Peyer's patch (tissue), 4 donors: ENCODE results near the gene RPL15. TPM values are rescaled to one million over a fixed set of nuclear protein-coding genes. Genes with fewer than 3 reads are reported as not detected.
"Not testable (repeated sequence)": the region's sequence is repeated elsewhere in the genome, so short reads cannot be mapped to it uniquely, and the experiment has no call there.

Source experiments
- DNase-seq, 3 donors: peaks; one replicate each; pipeline ENCODE4 v3.0.0-alpha.2; 2017 to 2019
- H3K27ac ChIP-seq, 4 donors: fragments of 200-600 bp; sonication (generic); one replicate each; pipeline ENCODE4 v1.5.1; 2016 to 2019
- H3K27me3 ChIP-seq, 2 donors: fragments of 200-600 bp; sonication (generic); one replicate each; pipeline ENCODE4 v1.5.1; 2019
- H3K36me3 ChIP-seq, 3 donors: fragments of 200-600 bp; sonication (generic); one replicate each; pipeline ENCODE4 v1.5.1; 2016 to 2019
- H3K4me1 ChIP-seq, 4 donors: fragments of 200-600 bp; sonication (generic); one replicate each; pipeline ENCODE4 v1.5.1; 2016 to 2019
- H3K4me3 ChIP-seq, 4 donors: fragments of 200-600 bp; sonication (generic); 1 replicate in 3 of 4; 2 replicates in 1 of 4; pipeline ENCODE4 v1.5.1; 2016 to 2019; ENCODE audit warnings: mild to moderate bottlenecking in 1 of 4
- H3K9me3 ChIP-seq, 4 donors: fragments of 200-600 bp; sonication (generic); one replicate each; pipeline ENCODE4 v1.5.1; 2016 to 2019; ENCODE audit warnings: mild to moderate bottlenecking in 1 of 4
- CTCF ChIP-seq, 6 experiments: fragments of 450-650 bp in 4 of 6; fragments of 200-600 bp in 2 of 6; sonication (generic) in 1 of 6; IDR thresholded peaks; one replicate each; pipeline ENCODE4 v1.5.1; 2017 to 2019; ENCODE audit warnings: antibody characterized with exemption in 6 of 6, mild to moderate bottlenecking in 3 of 6, moderate library complexity in 1 of 6
- POLR2A ChIP-seq, 2 donors: fragments of 450-650 bp; IDR thresholded peaks; one replicate each; pipeline ENCODE4 v1.5.1; 2017; ENCODE audit warnings: antibody characterized with exemption in 2 of 2, mild to moderate bottlenecking in 2 of 2, moderate library complexity in 2 of 2
- total RNA-seq, 4 donors: library from RNA; depleted of rRNA; stranded (reverse); fragments of >200 nt; gene quantifications; one replicate each; pipeline ENCODE4 v1.1.0, GENCODE V29; 2016

The RPL15 gene
- total RNA-seq, 4 donors from 2014 or later: 409 to 1,183 (median 647) TPM

GRCh38 chr3:23877329-23877980 is 39.5 kb upstream of the RPL15 start:
- H3K27me3 ChIP-seq: no peaks in the 10 kb centered on the region
- peaks cover 0 to 8% (median 0%) of the 10 kb centered on the region in 3 donors for H3K36me3 ChIP-seq
- H3K4me3 ChIP-seq: no peak overlapping the region
- no peaks in the 10 kb centered on the region for H3K4me1 ChIP-seq
- no peaks in the 10 kb centered on the region for H3K9me3 ChIP-seq
- TF ChIP-seq POLR2A (IDR thresholded peaks at IDR 0.05): no peak
- TF ChIP-seq CTCF (IDR thresholded peaks at IDR 0.05): no peak
- DNase-seq: no peak
- H3K27ac ChIP-seq: no peak overlapping the region

- no peak for TF ChIP-seq CTCF (IDR thresholded peaks at IDR 0.05)
- no peak for TF ChIP-seq POLR2A (IDR thresholded peaks at IDR 0.05)
- Histone ChIP-seq H3K9me3 (no peaks in the 10 kb centered on the region), H3K4me1 (no peaks in the 10 kb centered on the region), H3K27ac (no peak overlapping the region), H3K36me3 (peaks cover 0 to 8% (median 0%) of the 10 kb centered on the region in 3 donors), H3K27me3 (no peaks in the 10 kb centered on the region), H3K4me3 (no peak overlapping the region)
- DNase-seq: no peak
These were observed 37.4 kb upstream of the RPL15 start for GRCh38 chr3:23879485-23879884.

- no peak for DNase-seq
- H3K27me3 ChIP-seq: no peaks in the 10 kb centered on the region
- H3K36me3 ChIP-seq: peaks cover 0 to 8% (median 0%) of the 10 kb centered on the region in 3 donors
- no peaks in the 10 kb centered on the region for H3K4me1 ChIP-seq
- H3K9me3 ChIP-seq: no peaks in the 10 kb centered on the region
- TF ChIP-seq CTCF (IDR thresholded peaks at IDR 0.05) (no peak), POLR2A (IDR thresholded peaks at IDR 0.05) (no peak)
- H3K27ac ChIP-seq: no peak overlapping the region
- no peak overlapping the region for H3K4me3 ChIP-seq
These were observed 36.1 kb upstream of the RPL15 start for GRCh38 chr3:23880703-23881339.

GRCh38 chr3:23881993-23882392 is 34.9 kb upstream of the RPL15 start:
- not testable (repeated sequence) for H3K27me3 ChIP-seq, H3K9me3 ChIP-seq, H3K4me3 ChIP-seq, H3K4me1 ChIP-seq, H3K36me3 ChIP-seq, DNase-seq, H3K27ac ChIP-seq

- no peak for TF ChIP-seq CTCF (IDR thresholded peaks at IDR 0.05)
- no peak for TF ChIP-seq POLR2A (IDR thresholded peaks at IDR 0.05)
- H3K4me3 ChIP-seq: no peak overlapping the region
- H3K4me1 ChIP-seq: no peaks in the 10 kb centered on the region
- no peaks in the 10 kb centered on the region for H3K27me3 ChIP-seq
- H3K9me3 ChIP-seq: no peaks in the 10 kb centered on the region
- DNase-seq: no peak
- no peak overlapping the region for H3K27ac ChIP-seq
- peaks cover 0 to 8% (median 0%) of the 10 kb centered on the region in 3 donors for H3K36me3 ChIP-seq
These were observed 34.4 kb upstream of the RPL15 start for GRCh38 chr3:23882487-23882918.

- no peak for DNase-seq
These were observed 32.5 kb upstream of the RPL15 start for GRCh38 chr3:23884481-23884880.

More at GRCh38 chr3:23884481-23884880, 32.5 kb upstream of the RPL15 start:
- Histone ChIP-seq H3K27me3 (no peaks in the 10 kb centered on the region), H3K36me3 (peaks cover 0 to 8% (median 0%) of the 10 kb centered on the region in 3 donors), H3K27ac (no peak overlapping the region), H3K4me3 (no peak overlapping the region), H3K9me3 (no peaks in the 10 kb centered on the region), H3K4me1 (no peaks in the 10 kb centered on the region)
- no peak for TF ChIP-seq POLR2A (IDR thresholded peaks at IDR 0.05)
- TF ChIP-seq CTCF (IDR thresholded peaks at IDR 0.05): peak in 1 of 6 experiments; percentile 13
